ENCODE measurements around the gene RC3H2. TPM values are rescaled to one million over a fixed set of nuclear protein-coding genes. Genes with fewer than 3 reads are reported as not detected.

Gene RC3H2
- total and polyA plus RNA-seq, 2 of the 13 experiments (the other 11 are each of a cell fraction or from before 2014, with no cell fraction given), result 21.0 to 36.4 TPM

DNA sequence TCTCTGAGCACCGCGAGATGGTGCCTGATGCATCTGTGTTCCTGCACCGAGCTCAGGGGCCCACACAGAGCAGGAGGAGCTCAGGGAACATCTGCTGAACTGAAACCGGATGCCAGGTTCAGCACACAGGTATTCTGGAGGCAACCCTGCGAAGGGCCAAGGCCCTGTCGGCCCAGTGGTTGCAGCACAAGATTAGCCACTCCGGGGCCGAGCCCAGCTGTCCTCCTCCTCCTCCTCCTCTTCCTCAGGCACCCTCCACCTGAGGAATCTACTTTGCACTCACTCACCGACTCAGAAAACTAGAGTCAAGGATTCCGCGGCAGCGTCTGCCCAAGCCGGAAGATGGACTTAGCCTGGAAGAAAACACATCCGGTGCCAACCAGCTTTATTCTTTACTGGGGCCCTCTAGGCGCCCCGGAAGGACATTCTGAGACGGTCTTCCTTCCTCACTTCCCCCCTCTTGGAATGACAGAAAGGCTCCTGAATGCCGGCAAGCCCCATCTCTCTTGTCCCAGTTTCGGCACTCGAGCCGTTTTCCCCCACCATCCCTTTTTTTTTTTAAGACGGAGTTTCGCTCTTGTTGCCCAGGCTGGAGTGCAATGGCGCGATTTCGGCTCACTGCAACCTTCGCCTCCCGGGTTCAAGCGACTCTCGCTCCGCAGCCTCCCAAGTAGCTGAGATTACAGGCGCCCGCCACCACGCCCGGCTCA is 8.0 kb upstream of the RC3H2 start, which contains the start of gene ZBTB6 (continued):
- no peak for TF ChIP-seq ZHX2 (IDR thresholded peaks at IDR 0.05; ENCODE audit: low read depth)
- 0 out of 2 replicates have a peak, but pooled peaks have one; percentile 61 for TF ChIP-seq ZHX2 (CRISPR knock-in tag; IDR thresholded peaks at IDR 0.05; ENCODE audit: borderline replicate concordance)
- TF ChIP-seq, protein P1, sequence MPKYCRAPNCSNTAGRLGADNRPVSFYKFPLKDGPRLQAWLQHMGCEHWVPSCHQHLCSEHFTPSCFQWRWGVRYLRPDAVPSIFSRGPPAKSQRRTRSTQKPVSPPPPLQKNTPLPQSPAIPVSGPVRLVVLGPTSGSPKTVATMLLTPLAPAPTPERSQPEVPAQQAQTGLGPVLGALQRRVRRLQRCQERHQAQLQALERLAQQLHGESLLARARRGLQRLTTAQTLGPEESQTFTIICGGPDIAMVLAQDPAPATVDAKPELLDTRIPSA (CRISPR knock-in tag; IDR thresholded peaks at IDR 0.05; ENCODE audit: borderline replicate concordance), result peak; percentile 20; the same call in 1 of the 2 replicates
- peak; percentile 34; the same call in 1 of the 2 replicates for TF ChIP-seq ZNF768 (CRISPR knock-in tag; IDR thresholded peaks at IDR 0.05)
- TF ChIP-seq ZNF484 (CRISPR knock-in tag; IDR thresholded peaks at IDR 0.05; ENCODE audit: borderline replicate concordance, low read depth), result no peak
- no peak for TF ChIP-seq JUND (CRISPR knock-in tag; IDR thresholded peaks at IDR 0.05)
- TF ChIP-seq, protein P2, sequence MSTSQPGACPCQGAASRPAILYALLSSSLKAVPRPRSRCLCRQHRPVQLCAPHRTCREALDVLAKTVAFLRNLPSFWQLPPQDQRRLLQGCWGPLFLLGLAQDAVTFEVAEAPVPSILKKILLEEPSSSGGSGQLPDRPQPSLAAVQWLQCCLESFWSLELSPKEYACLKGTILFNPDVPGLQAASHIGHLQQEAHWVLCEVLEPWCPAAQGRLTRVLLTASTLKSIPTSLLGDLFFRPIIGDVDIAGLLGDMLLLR (CRISPR knock-in tag; IDR thresholded peaks at IDR 0.05), result no peak
- TF ChIP-seq ZNF674 (CRISPR knock-in tag; IDR thresholded peaks at IDR 0.05; ENCODE audit: low read depth), result no peak
- TF ChIP-seq LCORL (IDR thresholded peaks at IDR 0.05), result no peak
- no peak; the same call in 1 of the 2 replicates for TF ChIP-seq LCORL (CRISPR knock-in tag; IDR thresholded peaks at IDR 0.05)
- no peak for TF ChIP-seq ZFP62 (CRISPR knock-in tag; IDR thresholded peaks at IDR 0.05)
- peak in 1 of 2 experiments; percentile 58; a peak in 1 of 4 replicates for TF ChIP-seq KLF16 (CRISPR knock-in tag; IDR thresholded peaks at IDR 0.05)
- peak; percentile 92 for TF ChIP-seq THAP11 (CRISPR knock-in tag; IDR thresholded peaks at IDR 0.05)
- TF ChIP-seq ATF5 (CRISPR knock-in tag; IDR thresholded peaks at IDR 0.05; ENCODE audit: low read depth), result no peak
- 0 out of 2 replicates have a peak, but pooled peaks have one; percentile 7 for TF ChIP-seq GATA4 (IDR thresholded peaks at IDR 0.05; ENCODE audit: borderline replicate concordance, low read depth)
- no peak for TF ChIP-seq TP53 (CRISPR knock-in tag; conservative IDR thresholded peaks at IDR 0.05)
- peak; percentile 31; the same call in 1 of the 2 replicates for TF ChIP-seq BCL6 (CRISPR knock-in tag; IDR thresholded peaks at IDR 0.05)
- TF ChIP-seq, protein P3, sequence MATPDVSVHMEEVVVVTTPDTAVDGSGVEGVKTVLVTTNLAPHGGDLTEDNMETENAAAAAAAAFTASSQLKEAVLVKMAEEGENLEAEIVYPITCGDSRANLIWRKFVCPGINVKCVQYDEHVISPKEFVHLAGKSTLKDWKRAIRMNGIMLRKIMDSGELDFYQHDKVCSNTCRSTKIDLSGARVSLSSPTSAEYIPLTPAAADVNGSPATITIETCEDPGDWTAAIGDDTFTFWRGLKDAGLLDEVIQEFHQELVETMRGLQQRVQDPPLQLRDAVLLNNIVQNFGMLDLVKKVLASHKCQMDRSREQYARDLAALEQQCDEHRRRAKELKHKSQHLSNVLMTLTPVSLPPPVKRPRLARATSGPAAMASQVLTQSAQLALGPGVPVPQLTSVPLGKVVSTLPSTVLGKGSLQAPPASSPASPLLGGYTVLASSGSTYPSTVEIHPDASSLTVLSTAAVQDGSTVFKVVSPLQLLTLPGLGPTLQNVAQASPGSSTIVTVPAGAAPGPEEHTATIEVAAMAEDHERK (CRISPR knock-in tag; IDR thresholded peaks at IDR 0.05; ENCODE audit: low read depth), result no peak
- TF ChIP-seq ZFP36 (IDR thresholded peaks at IDR 0.05; ENCODE audit: borderline replicate concordance, low read depth, low read length, partially characterized antibody), result no peak
- TF ChIP-seq ZNF550 (CRISPR knock-in tag; IDR thresholded peaks at IDR 0.05; ENCODE audit: borderline replicate concordance), result no peak
- peak; percentile 24; the same call in 1 of the 2 replicates for TF ChIP-seq YEATS4 (CRISPR knock-in tag; IDR thresholded peaks at IDR 0.05; ENCODE audit: borderline replicate concordance)
